HepG2 (cell line): ENCODE measurements around the gene CDK14. TPM values are rescaled to one million over a fixed set of nuclear protein-coding genes. Genes with fewer than 3 reads are reported as not detected.

Experiments
- ATAC-seq: fragments of 200-7000 bp; cut with Tn5 transposase; 3 replicates; pipeline ENCODE4 v1.9.1; 2020; ENCODE audit warnings: mild to moderate bottlenecking, moderate library complexity
- BruUV-seq: library from RNA; stranded (reverse); fragments of 400-500 nt; replicated peaks from 2 replicates; lab custom pipeline; 2021; lab: Mats Ljungman, UMichigan
- CTCF ChIA-PET: fragments of 300-600 bp; formaldehyde crosslinking; extraction: SDS; loops from one replicate; lab custom pipeline; 2021; ENCODE audit warnings: low total read pairs, inconsistent platforms, low intra/inter-chr PET ratio; lab: Yijun Ruan, JAX
- POLR2A ChIA-PET: fragments of 350-600 bp; sonication (Branson Sonifier 250); formaldehyde crosslinking; loops from one replicate; lab custom pipeline; 2020; ENCODE audit warnings: antibody characterized with exemption, inconsistent platforms; lab: Yijun Ruan, JAX
- DNase-seq: peaks from one replicate; pipeline ENCODE4 v3.0.0-alpha.2; 2015; ENCODE audit warnings: low spot score
- FAIRE-seq: peaks from 3 replicates; lab custom pipeline; 2011; peaks lifted over from hg19 to GRCh38; lab: Jason Lieb, UNC
- H2AFZ ChIP-seq: one replicate; pipeline ENCODE4 v1.6.1; 2011; ENCODE audit warnings: low read length, inconsistent platforms
- H3K27ac ChIP-seq: fragments of 300-600 bp; 3 replicates; pipeline ENCODE4 v1.8.0; 2011; ENCODE audit warnings: mixed run types, mild to moderate bottlenecking, mixed read lengths, low read length, inconsistent platforms; ENCODE audit not compliant: insufficient read depth; ENCODE audit errors: extremely low read length
- H3K27me3 ChIP-seq, 2 experiments: fragments of 200-600 bp in 1 of 2; 2 replicates in 1 of 2; 3 replicates in 1 of 2; pipeline versions ENCODE4 v1.6.0 to v1.8.0; 2011; ENCODE audit warnings: low read length in 2 of 2, mild to moderate bottlenecking in 2 of 2, moderate library complexity in 2 of 2, inconsistent platforms in 1 of 2; ENCODE audit not compliant: insufficient read depth in 2 of 2, control insufficient read depth in 1 of 2
- H3K36me3 ChIP-seq, 2 experiments: fragments of 200-600 bp in 1 of 2; replicated peaks in 1 of 2; 2 replicates in 1 of 2; 3 replicates in 1 of 2; pipeline versions ENCODE4 v1.5.1 to v1.8.0; 2011; ENCODE audit warnings: low read length in 2 of 2, inconsistent platforms in 1 of 2; ENCODE audit not compliant: insufficient read depth in 2 of 2, control insufficient read depth in 1 of 2
- H3K4me1 ChIP-seq: 2 replicates; pipeline ENCODE4 v1.5.1; 2012; ENCODE audit warnings: low read length, inconsistent platforms; ENCODE audit not compliant: insufficient read depth
- H3K4me2 ChIP-seq: 2 replicates; pipeline ENCODE4 v1.6.0; 2011; ENCODE audit warnings: low read depth, low read length, inconsistent platforms
- H3K4me3 ChIP-seq, 3 experiments: fragments of 200-600 bp in 1 of 3; sonication (generic), shearing (Covaris generic) in 1 of 3; replicated peaks in 1 of 3; 2 replicates each; pipeline ENCODE4 v1.5.1; 2011 to 2016; ENCODE audit warnings: low read length in 3 of 3, inconsistent platforms in 2 of 3, low read depth in 2 of 3, mild to moderate bottlenecking in 2 of 3, control low read depth in 1 of 3, mixed read lengths in 1 of 3; ENCODE audit not compliant: insufficient read depth in 1 of 3
- H3K79me2 ChIP-seq: one replicate; pipeline ENCODE4 v1.6.1; 2011; ENCODE audit warnings: low read length, inconsistent platforms; ENCODE audit not compliant: insufficient read depth
- H3K9ac ChIP-seq: 2 replicates; pipeline ENCODE4 v1.6.0; 2011; ENCODE audit warnings: mild to moderate bottlenecking, low read depth, low read length, inconsistent platforms; ENCODE audit not compliant: insufficient read depth
- H3K9me3 ChIP-seq: 2 replicates; pipeline ENCODE4 v1.5.1; 2012; ENCODE audit warnings: mild to moderate bottlenecking, low read length
- H4K20me1 ChIP-seq: 2 replicates; pipeline ENCODE4 v1.6.0; 2011; ENCODE audit warnings: inconsistent platforms, mild to moderate bottlenecking, low read length, moderate library complexity; ENCODE audit not compliant: insufficient read depth
- DPF2 ChIP-seq: sonication (generic); formaldehyde crosslinking; IDR thresholded peaks from 2 replicates; pipeline ENCODE4 v1.4.0; 2020; ENCODE audit warnings: mild to moderate bottlenecking, low read depth, missing genetic modification reagents, borderline replicate concordance
- DR1 ChIP-seq: sonication (generic); formaldehyde crosslinking; IDR thresholded peaks from 2 replicates; pipeline ENCODE4 v1.8.0; 2021; ENCODE audit warnings: mild to moderate bottlenecking, missing genetic modification reagents, inconsistent platforms
- MED8 ChIP-seq: sonication (generic); formaldehyde crosslinking; IDR thresholded peaks from 2 replicates; pipeline ENCODE4 v1.8.1; 2023; ENCODE audit warnings: mild to moderate bottlenecking, missing genetic modification reagents; ENCODE audit not compliant: insufficient replicate concordance
- MIER2 ChIP-seq: IDR thresholded peaks from 2 replicates; pipeline ENCODE4 v1.6.1; 2016; ENCODE audit warnings: missing biosample characterization, missing genetic modification reagents
- NKX3-1 ChIP-seq: sonication (generic); formaldehyde crosslinking; IDR thresholded peaks from 2 replicates; pipeline ENCODE4 v1.5.0; 2020; ENCODE audit warnings: missing genetic modification reagents
- SYNCRIP ChIP-seq: fragments of 200-400 bp; formaldehyde crosslinking; IDR thresholded peaks from 2 replicates; pipeline ENCODE4 v1.6.1; 2018; ENCODE audit warnings: mild to moderate bottlenecking, low read depth, low read length; ENCODE audit not compliant: insufficient read depth
- ZKSCAN1 ChIP-seq: fragments of 150-350 bp; IDR thresholded peaks from 2 replicates; pipeline ENCODE4 v1.6.1; 2014; ENCODE audit warnings: low read length
- ZNF496 ChIP-seq: sonication (generic); formaldehyde crosslinking; IDR thresholded peaks from 2 replicates; pipeline ENCODE4 v1.8.1; 2023; ENCODE audit warnings: mild to moderate bottlenecking, moderate library complexity, missing genetic modification reagents; ENCODE audit not compliant: insufficient replicate concordance
- ZNF501 ChIP-seq: sonication (generic); formaldehyde crosslinking; IDR thresholded peaks from 2 replicates; pipeline ENCODE4 v1.5.1; 2020; ENCODE audit warnings: mild to moderate bottlenecking, moderate library complexity, missing genetic modification reagents
- ZNF770 ChIP-seq: sonication (generic); formaldehyde crosslinking; IDR thresholded peaks from 2 replicates; pipeline ENCODE4 v1.5.0; 2020; ENCODE audit warnings: mild to moderate bottlenecking, missing genetic modification reagents
- ZNF891 ChIP-seq: sonication (generic); formaldehyde crosslinking; IDR thresholded peaks from 2 replicates; pipeline ENCODE4 v1.5.0; 2020; ENCODE audit warnings: mild to moderate bottlenecking, missing genetic modification reagents
- WGBS: methylation state at CpG from one replicate; pipeline ENCODE4 v1.1.6; 2017; ENCODE audit warnings: low lambda C conversion rate; 5-methylcytosine and 5-hydroxymethylcytosine counted together
- in situ Hi-C: cut with HindIII; loops from 2 replicates; pipeline ENCODE4 v1.10.0; 2017; ENCODE audit warnings: low pct_unique_long_range_greater_than_20kb; ENCODE audit not compliant: extremely low pct_ligation_motif_present
- intact Hi-C: fragments of 100-400 bp; cut with micrococcal nuclease; formaldehyde crosslinking; loops from one replicate; pipeline ENCODE4 v1.10.0; 2022; ENCODE audit not compliant: unreplicated experiment
- polyA plus RNA-seq, 8 experiments: library from polyadenylated mRNA; depleted of rRNA in 3 of 8; stranded (reverse) in 7 of 8; unstranded in 1 of 8; fragments of >200 nt; fragmentation: Illumina TruSeq in 4 of 8; extraction: Trizol in 4 of 8; gene quantifications; 2 replicates each; pipeline versions ENCODE4 v1.2.1 to v1.2.3, GENCODE V29; 2011 to 2016; ENCODE audit warnings: low read depth in 4 of 8, missing spikeins in 1 of 8, mixed read lengths in 1 of 8; ENCODE audit not compliant: insufficient read depth in 1 of 8
- total RNA-seq, 5 experiments: library from RNA; depleted of rRNA; stranded (reverse); fragments of >200 nt; fragmentation: Illumina TruSeq; extraction: Trizol; gene quantifications; 2 replicates each; pipeline ENCODE4 v1.2.3, GENCODE V29; 2016; ENCODE audit warnings: low read depth in 1 of 5

Gene CDK14
- total and polyA plus RNA-seq, 2 of the 13 experiments (the other 11 are each of a cell fraction or from before 2014, with no cell fraction given) = 0.26 to 0.71 TPM

- no TSS peak for BruUV-seq
- no peak for DNase-seq
These were observed 599.9 kb downstream of the CDK14 start for GRCh38 chr7:91196058-91196457.

More at GRCh38 chr7:91196058-91196457, 599.9 kb downstream of the CDK14 start:
- in situ Hi-C loops = no loop called here
- Histone ChIP-seq H3K27me3 (no peaks in the 10 kb centered on the region), H2AFZ (no peak overlapping the region), H3K36me3 (no peaks in the 10 kb centered on the region), H3K4me1 (no peaks in the 10 kb centered on the region), H4K20me1 (no peaks in the 10 kb centered on the region), H3K9ac (no peak overlapping the region), H3K4me2 (no peak overlapping the region), H3K9me3 (no peaks in the 10 kb centered on the region), H3K27ac (no peak overlapping the region), H3K4me3 (no peak overlapping the region), H3K79me2 (no peaks in the 10 kb centered on the region)
- ChIA-PET CTCF (no interaction called here), POLR2A (no interaction called here)
- intact Hi-C loops = no loop called here
- no peak for ATAC-seq
- 0% methylated on average over 2 of the region's 2 CpGs for WGBS
- no peak for FAIRE-seq
- no peak for TF ChIP-seq DR1 (CRISPR knock-in tag)
- no peak for TF ChIP-seq ZNF891 (CRISPR knock-in tag)
- TF ChIP-seq DPF2 = no peak
- TF ChIP-seq MED8 (CRISPR knock-in tag) = no peak
- no peak for TF ChIP-seq ZKSCAN1
- TF ChIP-seq SYNCRIP = no peak
- no peak for TF ChIP-seq ZNF496 (CRISPR knock-in tag)
- no peak for TF ChIP-seq MIER2 (CRISPR knock-in tag)
- no peak for TF ChIP-seq NKX3-1 (CRISPR knock-in tag)
- no peak for TF ChIP-seq ZNF770 (CRISPR knock-in tag)
- TF ChIP-seq ZNF501 = no peak
